ENCODE results near the gene CENPVL1.

CENPVL1 gene

GRCh38 chrX:51747671-51748070 is 37.4 kb downstream of the CENPVL1 start:
- no peaks in the 10 kb centered on the region for H3K27me3 ChIP-seq (replicated peaks; ENCODE audit: control insufficient read depth, insufficient read depth, low read length)
- no peak for DNase-seq (ENCODE audit: extremely low read depth, insufficient read length)
- no peak for TF ChIP-seq CTCF (IDR thresholded peaks at IDR 0.05; ENCODE audit: insufficient read depth, low read length, poor library complexity, severe bottlenecking)
- no peak overlapping the region for H3K4me3 ChIP-seq (replicated peaks; ENCODE audit: low read depth, low read length)
- no peaks in the 10 kb centered on the region for H3K36me3 ChIP-seq (ENCODE audit: control insufficient read depth, insufficient read depth, low read length)

DNA sequence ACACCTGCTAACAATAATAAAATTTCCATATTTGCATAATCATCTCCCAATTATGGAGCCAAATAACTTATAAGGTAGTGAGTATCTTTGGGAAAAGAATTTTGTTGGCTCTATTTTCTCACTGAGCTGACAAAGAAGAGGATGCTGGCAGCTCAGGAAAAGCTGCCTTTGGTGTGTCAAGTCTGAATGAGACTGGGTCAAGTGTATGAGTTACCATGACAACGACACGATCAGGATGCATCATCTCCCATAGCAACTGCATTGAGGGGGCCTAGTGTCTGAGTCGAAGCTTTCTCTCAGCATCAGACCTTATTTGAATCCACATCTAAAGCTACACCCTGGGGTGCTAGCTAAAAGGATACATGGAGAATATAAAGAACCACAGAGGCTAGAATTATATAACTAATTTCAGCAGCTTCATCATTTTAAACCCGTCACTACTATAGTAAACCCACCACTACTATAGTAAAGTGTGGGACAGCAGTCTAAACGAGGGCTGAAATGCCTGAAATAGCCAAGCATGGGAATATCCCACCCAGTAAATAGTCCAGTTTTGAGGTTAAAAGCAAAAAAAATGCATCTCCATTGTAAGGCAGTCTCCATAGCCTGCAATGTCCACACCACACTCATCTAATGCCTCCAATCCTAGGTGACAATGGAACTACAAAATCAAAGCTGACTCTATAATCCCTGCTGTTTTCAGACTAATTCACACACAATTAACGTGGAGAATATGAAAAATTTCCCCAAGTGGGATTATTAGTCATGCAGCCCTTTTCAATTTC is 48.9 kb downstream of the CENPVL1 start:
- H3K4me3 ChIP-seq (replicated peaks; ENCODE audit: low read depth, low read length), result no peak overlapping the region
- no peak for TF ChIP-seq CTCF (IDR thresholded peaks at IDR 0.05; ENCODE audit: insufficient read depth, low read length, poor library complexity, severe bottlenecking)
- no peak for DNase-seq (ENCODE audit: extremely low read depth, insufficient read length)
- no peaks in the 10 kb centered on the region for H3K27me3 ChIP-seq (replicated peaks; ENCODE audit: control insufficient read depth, insufficient read depth, low read length)
- H3K36me3 ChIP-seq (ENCODE audit: control insufficient read depth, insufficient read depth, low read length), result no peaks in the 10 kb centered on the region

DNA sequence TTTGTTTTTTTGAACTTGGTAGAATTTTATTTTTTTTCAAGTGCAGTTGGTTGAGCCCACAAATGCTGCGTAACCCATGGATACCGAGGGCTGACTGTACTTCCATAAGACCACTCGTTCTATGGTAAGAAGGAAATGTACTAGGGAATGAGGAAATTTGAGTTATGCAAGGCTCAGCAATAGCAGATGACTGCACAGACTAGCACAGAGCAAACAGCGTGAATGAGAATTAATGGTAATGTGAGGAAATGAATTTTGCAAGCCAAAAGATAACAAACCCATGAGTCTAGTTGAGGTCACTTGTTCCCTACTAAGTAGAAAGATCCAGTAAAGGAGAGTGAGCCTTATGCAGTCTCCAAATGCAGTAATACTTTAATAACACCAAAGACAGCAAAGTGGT is 50.3 kb downstream of the CENPVL1 start:
- DNase-seq (ENCODE audit: extremely low read depth, insufficient read length), result no peak
- H3K4me3 ChIP-seq (replicated peaks; ENCODE audit: low read depth, low read length), result no peak overlapping the region
- H3K36me3 ChIP-seq (ENCODE audit: control insufficient read depth, insufficient read depth, low read length), result no peaks in the 10 kb centered on the region
- TF ChIP-seq CTCF (IDR thresholded peaks at IDR 0.05; ENCODE audit: insufficient read depth, low read length, poor library complexity, severe bottlenecking), result no peak
- H3K27me3 ChIP-seq (replicated peaks; ENCODE audit: control insufficient read depth, insufficient read depth, low read length), result no peaks in the 10 kb centered on the region
